Measurements from ENCODE around the gene HLA-DOB. TPM values are rescaled to one million over a fixed set of nuclear protein-coding genes. Genes with fewer than 3 reads are reported as not detected.

The HLA-DOB gene
- total and polyA plus RNA-seq, 4 donors = 1.2 to 2.7 (median 1.4) TPM

GRCh38 chr6:32855467-32856174 lies 38.8 kb upstream of the HLA-DOB start:
- H3K27ac ChIP-seq (ENCODE audit: low read depth in 1 of 2, low read length in 1 of 2) = no peak overlapping the region
- H3K4me3 ChIP-seq = no peak overlapping the region
- no peak for TF ChIP-seq CTCF (IDR thresholded peaks at IDR 0.05; ENCODE audit: control extremely low read depth, extremely low read depth)
- H3K27me3 ChIP-seq (ENCODE audit: control insufficient read depth in 3 of 3, insufficient read depth in 3 of 3, low read length in 2 of 3) = peaks cover 0 to 27% (median 0%) of the 10 kb centered on the region in 3 donors
- DNase-seq = no peak
- no peak for ATAC-seq (ENCODE audit: insufficient read depth, low FRiP score)
- H3K9me3 ChIP-seq (ENCODE audit: control insufficient read depth in 4 of 4, insufficient read depth in 3 of 4, low read length in 3 of 4) = no peaks in the 10 kb centered on the region
- H3K36me3 ChIP-seq (ENCODE audit: control insufficient read depth in 4 of 4, insufficient read depth in 4 of 4, low read length in 4 of 4) = peaks cover 0 to 25% (median 7%) of the 10 kb centered on the region in 4 donors
- no peak overlapping the region for H3K9ac ChIP-seq (ENCODE audit: insufficient read depth in 1 of 2, low read length in 2 of 2)
- 71 to 87% methylated on average over 8 of the region's 8 CpGs for WGBS, 2 donors
- peaks cover 0 to 20% (median 4%) of the 10 kb centered on the region in 5 donors for H3K4me1 ChIP-seq (ENCODE audit: control insufficient read depth in 5 of 5, insufficient read depth in 5 of 5, low read length in 5 of 5)

DNA sequence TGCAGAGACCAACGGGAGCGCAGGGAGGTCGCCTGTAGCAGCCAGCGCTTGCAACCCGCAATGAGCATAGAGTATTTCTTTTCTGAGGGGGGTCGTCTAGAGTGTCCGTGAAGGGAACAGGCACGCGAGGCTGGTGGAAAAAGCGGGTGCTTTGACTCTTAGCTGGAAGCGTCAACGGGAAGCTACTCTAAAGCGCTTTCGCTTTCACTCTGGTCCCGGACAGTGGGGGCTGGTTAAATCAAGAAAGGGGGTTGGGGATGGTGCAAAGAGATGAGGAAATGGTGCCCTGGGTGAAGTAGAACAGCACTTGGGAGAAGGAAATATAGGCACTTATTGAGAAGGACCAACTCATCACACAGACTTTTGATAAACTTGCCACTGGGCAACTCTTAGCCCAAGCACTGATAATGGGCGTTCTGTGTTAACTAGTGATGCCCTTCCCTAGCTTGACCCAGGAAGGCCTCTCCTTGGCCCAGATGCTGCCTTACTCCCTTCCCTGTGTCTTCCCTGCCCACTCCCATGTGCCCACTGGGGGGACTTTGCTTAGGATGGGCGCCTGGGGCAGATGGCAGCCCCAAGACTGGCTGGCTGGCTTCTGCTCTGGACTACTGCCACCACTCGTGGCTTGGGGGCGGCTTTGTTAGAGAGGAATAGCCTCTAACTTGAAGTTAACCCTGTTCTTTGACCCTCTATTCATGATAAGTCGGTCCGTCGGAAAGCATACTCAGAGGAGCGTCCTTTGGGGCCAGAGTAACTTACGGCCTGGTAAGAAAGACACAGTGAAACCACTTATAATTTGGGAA lies 37.8 kb upstream of the HLA-DOB start:
- DNase-seq (peak in 2 of 3 donors; percentile 59 to 67), ATAC-seq (ENCODE audit: insufficient read depth, low FRiP score) (no peak)
- no peak for TF ChIP-seq CTCF (IDR thresholded peaks at IDR 0.05; ENCODE audit: control extremely low read depth, extremely low read depth)
- Histone ChIP-seq H3K4me1 (ENCODE audit: control insufficient read depth in 5 of 5, insufficient read depth in 5 of 5, low read length in 5 of 5) (peaks cover 0 to 20% (median 4%) of the 10 kb centered on the region in 5 donors), H3K9me3 (ENCODE audit: control insufficient read depth in 4 of 4, insufficient read depth in 3 of 4, low read length in 3 of 4) (no peaks in the 10 kb centered on the region), H3K27me3 (ENCODE audit: control insufficient read depth in 3 of 3, insufficient read depth in 3 of 3, low read length in 2 of 3) (peaks cover 0 to 27% (median 0%) of the 10 kb centered on the region in 3 donors), H3K36me3 (ENCODE audit: control insufficient read depth in 4 of 4, insufficient read depth in 4 of 4, low read length in 4 of 4) (peaks cover 7 to 34% (median 14%) of the 10 kb centered on the region in 4 donors), H3K4me3 (peak overlapping the region; percentile 92), H3K9ac (ENCODE audit: insufficient read depth in 1 of 2, low read length in 2 of 2) (peak overlapping the region in 1 of 2 donors; percentile 82), H3K27ac (ENCODE audit: low read depth in 1 of 2, low read length in 1 of 2) (peak overlapping the region; percentile 97 to 99)
- 7 to 12% methylated on average over 24 of the region's 24 CpGs for WGBS, 2 donors

- peaks cover 0 to 20% (median 4%) of the 10 kb centered on the region in 5 donors for H3K4me1 ChIP-seq (ENCODE audit: control insufficient read depth in 5 of 5, insufficient read depth in 5 of 5, low read length in 5 of 5)
- no peaks in the 10 kb centered on the region for H3K9me3 ChIP-seq (ENCODE audit: control insufficient read depth in 4 of 4, insufficient read depth in 3 of 4, low read length in 3 of 4)
- H3K4me3 ChIP-seq = peak within 1 kb of the TSS; percentile 92
- peak; percentile 87 for TF ChIP-seq CTCF (IDR thresholded peaks at IDR 0.05; ENCODE audit: control extremely low read depth, extremely low read depth)
- peaks cover 0 to 27% (median 0%) of the 10 kb centered on the region in 3 donors for H3K27me3 ChIP-seq (ENCODE audit: control insufficient read depth in 3 of 3, insufficient read depth in 3 of 3, low read length in 2 of 3)
- peak; percentile 94 for ATAC-seq (ENCODE audit: insufficient read depth, low FRiP score)
- peak; percentile 93 to 95 (median 94) for DNase-seq
- H3K36me3 ChIP-seq (ENCODE audit: control insufficient read depth in 4 of 4, insufficient read depth in 4 of 4, low read length in 4 of 4) = peaks cover 7 to 37% (median 17%) of the 10 kb centered on the region in 4 donors
- peak within 1 kb of the TSS; percentile 69 to 92 for H3K9ac ChIP-seq (ENCODE audit: insufficient read depth in 1 of 2, low read length in 2 of 2)
- 0% methylated on average over 61 to 68 of the region's 68 CpGs for WGBS, 2 donors
- H3K27ac ChIP-seq (ENCODE audit: low read depth in 1 of 2, low read length in 1 of 2) = peak within 1 kb of the TSS; percentile 97 to 99
Measured at GRCh38 chr6:32853541-32854375, 37.0 kb upstream of the HLA-DOB start, which contains the start of the genes PSMB9 and TAP1. TSS of gene PSMB9 (plus strand) at chr6:32854192. CDS start at chr6:32854230, 38 bp downstream. TSS of gene TAP1 (minus strand) at chr6:32853704. CDS start at chr6:32853636, 68 bp downstream.

Measured in lung (tissue), 12 donors.